Measurements from ENCODE around the gene ASCC3. TPM values are rescaled to one million over a fixed set of nuclear protein-coding genes. Genes with fewer than 3 reads are reported as not detected.
"Not testable (repeated sequence)": the region's sequence is repeated elsewhere in the genome, so short reads cannot be mapped to it uniquely, and the experiment has no call there.

The ASCC3 gene
- total and polyA plus RNA-seq, 3 donors from 2014 or later: 16.1 to 29.3 (median 29.0) TPM

DNA sequence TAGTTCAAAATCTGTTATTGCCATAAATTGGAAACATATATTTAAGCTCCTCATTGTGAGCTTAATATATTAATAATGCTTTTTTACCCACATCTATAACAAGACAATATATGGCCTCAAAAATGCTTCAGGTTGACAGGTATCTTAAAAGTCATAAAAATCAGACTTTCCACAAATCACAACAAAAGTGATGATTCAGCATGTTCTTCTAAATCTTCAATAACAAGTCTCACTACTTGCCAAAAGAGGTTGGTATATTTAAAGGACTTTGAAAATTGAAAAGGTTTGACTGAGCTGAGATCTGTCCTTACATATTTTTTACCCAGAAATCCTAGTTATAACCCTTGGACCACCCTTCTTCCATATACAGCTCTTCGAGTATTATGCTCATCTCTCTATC lies 41.7 kb downstream of the ASCC3 start:
- 93 to 100% methylated on average over 1 of the region's 1 CpG for WGBS, 2 donors
- no peak overlapping the region for H3K4me3 ChIP-seq
- no peaks in the 10 kb centered on the region for H3K4me1 ChIP-seq
- H3K27ac ChIP-seq: no peak overlapping the region
- H3K9me3 ChIP-seq: no peaks in the 10 kb centered on the region
- intact Hi-C loops (cut with DNase I; ENCODE audit: low total_unique reads): no loop called here
- DNase-seq: no peak
- H3K27me3 ChIP-seq: no peaks in the 10 kb centered on the region
- no peak for TF ChIP-seq POLR2A (IDR thresholded peaks at IDR 0.05)
- TF ChIP-seq, protein P1, sequence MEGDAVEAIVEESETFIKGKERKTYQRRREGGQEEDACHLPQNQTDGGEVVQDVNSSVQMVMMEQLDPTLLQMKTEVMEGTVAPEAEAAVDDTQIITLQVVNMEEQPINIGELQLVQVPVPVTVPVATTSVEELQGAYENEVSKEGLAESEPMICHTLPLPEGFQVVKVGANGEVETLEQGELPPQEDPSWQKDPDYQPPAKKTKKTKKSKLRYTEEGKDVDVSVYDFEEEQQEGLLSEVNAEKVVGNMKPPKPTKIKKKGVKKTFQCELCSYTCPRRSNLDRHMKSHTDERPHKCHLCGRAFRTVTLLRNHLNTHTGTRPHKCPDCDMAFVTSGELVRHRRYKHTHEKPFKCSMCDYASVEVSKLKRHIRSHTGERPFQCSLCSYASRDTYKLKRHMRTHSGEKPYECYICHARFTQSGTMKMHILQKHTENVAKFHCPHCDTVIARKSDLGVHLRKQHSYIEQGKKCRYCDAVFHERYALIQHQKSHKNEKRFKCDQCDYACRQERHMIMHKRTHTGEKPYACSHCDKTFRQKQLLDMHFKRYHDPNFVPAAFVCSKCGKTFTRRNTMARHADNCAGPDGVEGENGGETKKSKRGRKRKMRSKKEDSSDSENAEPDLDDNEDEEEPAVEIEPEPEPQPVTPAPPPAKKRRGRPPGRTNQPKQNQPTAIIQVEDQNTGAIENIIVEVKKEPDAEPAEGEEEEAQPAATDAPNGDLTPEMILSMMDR (IDR thresholded peaks at IDR 0.05): no peak
- no peaks in the 10 kb centered on the region for H3K36me3 ChIP-seq (ENCODE audit: low read depth, missing control alignments)

DNA sequence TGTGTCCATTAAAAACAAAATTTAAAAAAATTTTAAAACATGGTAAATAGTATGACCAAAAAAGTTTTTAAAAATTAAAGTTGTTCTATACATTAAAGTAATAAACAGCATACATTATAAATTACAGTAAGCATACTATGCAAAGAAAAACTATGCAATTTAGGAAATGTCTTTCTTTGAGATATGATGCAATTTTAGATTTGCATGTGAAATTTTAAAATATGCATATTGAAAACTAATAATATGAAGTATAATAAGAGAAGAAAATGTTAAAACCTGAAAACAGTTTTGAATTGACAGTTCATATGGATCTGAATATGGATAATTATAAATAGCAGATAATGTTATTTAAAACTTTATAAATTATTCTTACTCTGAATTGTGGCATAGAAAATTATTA lies 43.1 kb downstream of the ASCC3 start:
- TF ChIP-seq POLR2A (IDR thresholded peaks at IDR 0.05): no peak
- TF ChIP-seq, protein P1 (IDR thresholded peaks at IDR 0.05): no peak
- Histone ChIP-seq H3K27ac (no peak overlapping the region), H3K36me3 (ENCODE audit: low read depth, missing control alignments) (no peaks in the 10 kb centered on the region), H3K4me1 (no peaks in the 10 kb centered on the region), H3K27me3 (no peaks in the 10 kb centered on the region), H3K9me3 (no peaks in the 10 kb centered on the region), H3K4me3 (no peak overlapping the region)
- DNase-seq: no peak
- intact Hi-C loops (cut with DNase I; ENCODE audit: low total_unique reads): no loop called here

DNA sequence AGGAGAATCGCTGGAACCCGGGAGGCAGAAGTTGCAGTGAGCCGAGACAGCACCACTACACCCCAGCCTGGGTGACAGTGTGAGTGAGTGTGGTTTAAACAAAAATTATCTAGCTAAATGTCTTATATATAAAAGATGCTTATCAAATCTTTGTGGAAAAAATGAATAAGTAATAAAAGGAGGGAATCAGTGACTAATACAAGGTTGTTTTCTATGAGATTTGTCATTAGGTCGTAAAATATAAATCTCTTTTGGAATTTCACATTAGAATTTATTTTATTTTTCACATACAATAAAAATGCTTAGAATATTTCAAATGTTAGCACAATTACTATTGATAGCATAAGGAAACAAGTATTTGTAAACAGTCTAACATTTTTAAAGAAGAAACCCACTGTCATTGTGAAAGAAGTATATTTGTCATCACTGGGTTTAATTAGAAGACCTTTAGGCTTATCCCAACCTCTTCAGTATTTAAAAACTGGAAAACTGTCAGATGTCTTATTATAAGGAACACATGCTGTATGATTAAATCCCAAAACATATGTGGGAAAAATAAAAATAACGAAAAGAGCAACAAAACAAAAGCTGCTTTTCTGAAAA lies 47.1 kb downstream of the ASCC3 start:
- Histone ChIP-seq H3K4me1 (no peaks in the 10 kb centered on the region), H3K4me3 (no peak overlapping the region), H3K27ac (no peak overlapping the region), H3K36me3 (ENCODE audit: low read depth, missing control alignments) (no peaks in the 10 kb centered on the region), H3K27me3 (no peaks in the 10 kb centered on the region), H3K9me3 (no peaks in the 10 kb centered on the region)
- WGBS, 2 donors: 94 to 95% methylated on average over 5 of the region's 5 CpGs
- TF ChIP-seq, protein P1 (IDR thresholded peaks at IDR 0.05): no peak
- no peak for TF ChIP-seq POLR2A (IDR thresholded peaks at IDR 0.05)
- intact Hi-C loops (cut with DNase I; ENCODE audit: low total_unique reads): no loop called here
- DNase-seq: no peak

DNA sequence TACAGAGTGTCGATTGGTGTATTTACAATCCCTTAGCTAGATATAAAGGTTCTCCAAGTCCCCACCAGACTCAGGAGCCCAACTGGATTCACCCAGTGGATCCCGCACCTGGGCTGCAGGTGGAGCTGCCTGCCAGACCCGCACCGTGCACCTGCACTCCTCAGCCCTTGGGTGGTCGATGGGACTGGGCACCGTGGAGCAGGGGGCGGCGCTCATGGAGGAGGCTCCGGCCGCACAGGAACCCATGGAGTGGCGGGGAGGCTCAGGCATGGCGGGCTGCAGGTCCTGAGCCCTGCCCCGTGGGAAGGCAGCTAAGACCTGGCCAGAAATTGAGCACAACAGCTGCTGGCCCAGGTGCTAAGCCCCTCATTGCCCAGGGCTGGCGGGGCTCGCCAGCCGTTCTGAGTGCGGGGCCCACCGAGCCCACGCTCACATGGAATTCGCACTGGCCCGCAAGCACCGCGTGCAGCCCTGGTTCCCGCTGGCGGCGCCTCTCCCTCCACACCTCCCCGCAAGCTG lies 52.0 kb downstream of the ASCC3 start:
- H3K9me3 ChIP-seq; intact Hi-C loops (cut with DNase I; ENCODE audit: low total_unique reads); H3K27me3 ChIP-seq; H3K4me1 ChIP-seq; DNase-seq; H3K27ac ChIP-seq; H3K36me3 ChIP-seq (ENCODE audit: low read depth, missing control alignments): not testable (repeated sequence)
- WGBS, 2 donors: 52 to 88% methylated on average over 10 to 23 of the region's 27 CpGs
- peak overlapping the region in 1 of 2 donors; percentile 40 for H3K4me3 ChIP-seq

DNA sequence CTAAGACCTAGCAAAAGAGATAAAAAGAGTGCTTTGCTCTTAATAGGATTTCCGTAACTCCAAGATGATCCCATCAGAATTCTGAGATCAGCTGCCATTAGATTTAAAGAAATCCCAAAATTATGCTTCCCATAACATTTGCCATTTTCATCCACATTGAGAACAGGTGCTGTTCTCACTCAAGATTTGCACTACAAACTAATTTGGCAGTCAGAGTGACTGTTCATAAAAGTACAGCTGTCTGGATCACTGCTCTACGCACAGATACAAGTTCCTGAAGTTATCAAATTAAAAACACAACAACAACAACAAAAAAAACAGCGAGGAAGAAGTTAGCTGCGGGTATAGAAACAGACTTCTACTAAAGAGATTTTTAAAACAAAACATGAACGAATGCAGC lies 58.1 kb downstream of the ASCC3 start:
- no peak for DNase-seq
- H3K4me1 ChIP-seq: no peaks in the 10 kb centered on the region
- no peak overlapping the region for H3K4me3 ChIP-seq
- 68 to 75% methylated on average over 5 of the region's 5 CpGs for WGBS, 2 donors
- no peak overlapping the region for H3K27ac ChIP-seq
- intact Hi-C loops (cut with DNase I; ENCODE audit: low total_unique reads): no loop called here
- H3K9me3 ChIP-seq: no peaks in the 10 kb centered on the region
- H3K27me3 ChIP-seq: no peaks in the 10 kb centered on the region
- no peaks in the 10 kb centered on the region for H3K36me3 ChIP-seq (ENCODE audit: low read depth, missing control alignments)
- TF ChIP-seq, protein P1 (IDR thresholded peaks at IDR 0.05): no peak
- no peak for TF ChIP-seq POLR2A (IDR thresholded peaks at IDR 0.05)

Data from testis (tissue), 3 donors.